ENCODE results near the gene SOX18.
"Not testable (repeated sequence)": the region's sequence is repeated elsewhere in the genome, so short reads cannot be mapped to it uniquely, and the experiment has no call there.

DNA sequence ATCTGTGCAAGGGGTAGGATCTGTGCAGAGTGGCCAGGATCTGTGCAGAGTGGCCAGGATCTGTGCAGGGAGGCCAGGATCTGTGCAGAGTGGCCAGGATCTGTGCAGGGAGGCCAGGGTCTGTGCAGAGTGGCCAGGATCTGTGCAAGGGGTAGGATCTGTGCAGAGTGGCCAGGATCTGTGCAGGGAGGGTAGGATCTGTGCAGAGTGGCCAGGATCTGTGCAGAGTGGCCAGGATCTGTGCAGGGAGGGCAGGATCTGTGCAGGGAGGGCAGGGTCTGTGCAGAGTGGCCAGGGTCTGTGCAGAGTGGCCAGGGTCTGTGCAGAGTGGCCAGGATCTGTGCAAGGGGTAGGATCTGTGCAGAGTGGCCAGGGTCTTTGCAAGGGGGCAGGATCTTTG lies 39.1 kb upstream of the SOX18 start:
- TF ChIP-seq, protein P1, sequence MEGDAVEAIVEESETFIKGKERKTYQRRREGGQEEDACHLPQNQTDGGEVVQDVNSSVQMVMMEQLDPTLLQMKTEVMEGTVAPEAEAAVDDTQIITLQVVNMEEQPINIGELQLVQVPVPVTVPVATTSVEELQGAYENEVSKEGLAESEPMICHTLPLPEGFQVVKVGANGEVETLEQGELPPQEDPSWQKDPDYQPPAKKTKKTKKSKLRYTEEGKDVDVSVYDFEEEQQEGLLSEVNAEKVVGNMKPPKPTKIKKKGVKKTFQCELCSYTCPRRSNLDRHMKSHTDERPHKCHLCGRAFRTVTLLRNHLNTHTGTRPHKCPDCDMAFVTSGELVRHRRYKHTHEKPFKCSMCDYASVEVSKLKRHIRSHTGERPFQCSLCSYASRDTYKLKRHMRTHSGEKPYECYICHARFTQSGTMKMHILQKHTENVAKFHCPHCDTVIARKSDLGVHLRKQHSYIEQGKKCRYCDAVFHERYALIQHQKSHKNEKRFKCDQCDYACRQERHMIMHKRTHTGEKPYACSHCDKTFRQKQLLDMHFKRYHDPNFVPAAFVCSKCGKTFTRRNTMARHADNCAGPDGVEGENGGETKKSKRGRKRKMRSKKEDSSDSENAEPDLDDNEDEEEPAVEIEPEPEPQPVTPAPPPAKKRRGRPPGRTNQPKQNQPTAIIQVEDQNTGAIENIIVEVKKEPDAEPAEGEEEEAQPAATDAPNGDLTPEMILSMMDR (conservative IDR thresholded peaks at IDR 0.05; ENCODE audit: low read length), result not testable (repeated sequence)
- TF ChIP-seq EZH2phosphoT487 (IDR thresholded peaks at IDR 0.05; ENCODE audit: borderline replicate concordance), result not testable (repeated sequence)
